ENCODE results near the gene ISG15.
"Not testable (repeated sequence)": the region's sequence is repeated elsewhere in the genome, so short reads cannot be mapped to it uniquely, and the experiment has no call there.

Gene ISG15

GRCh38 chr1:995665-996633, 17.3 kb upstream of the ISG15 start:
- DNase-seq (ENCODE audit: low spot score), result no peak

GRCh38 chr1:996851-997712, 16.2 kb upstream of the ISG15 start:
- no peak for DNase-seq (ENCODE audit: low spot score)

GRCh38 chr1:997713-997992, 15.6 kb upstream of the ISG15 start:
- no peak for DNase-seq (ENCODE audit: low spot score)

- DNase-seq (ENCODE audit: low spot score), result no peak
Measured at GRCh38 chr1:997993-998744, 15.1 kb upstream of the ISG15 start.

- no peak for DNase-seq (ENCODE audit: low spot score)
Measured at GRCh38 chr1:998745-998994, 14.6 kb upstream of the ISG15 start.

- DNase-seq (ENCODE audit: low spot score), result no peak
Measured at GRCh38 chr1:998995-999724, 14.1 kb upstream of the ISG15 start.

GRCh38 chr1:999725-1000356, 13.5 kb upstream of the ISG15 start, which contains the start of gene HES4:
TSS of gene HES4 (minus strand) at chr1:1000097. CDS start at chr1:999973, 124 bp downstream.
- DNase-seq (ENCODE audit: low spot score), result peak; percentile 94

- DNase-seq (ENCODE audit: low spot score), result peak; percentile 87
Measured at GRCh38 chr1:1000357-1001056, 12.8 kb upstream of the ISG15 start.

GRCh38 chr1:1001057-1001783, 12.1 kb upstream of the ISG15 start:
- DNase-seq (ENCODE audit: low spot score), result no peak

- no peak for DNase-seq (ENCODE audit: low spot score)
Measured at GRCh38 chr1:1003618-1004419, 9.5 kb upstream of the ISG15 start.

- DNase-seq (ENCODE audit: low spot score), result no peak
Measured at GRCh38 chr1:1004420-1004779, 8.9 kb upstream of the ISG15 start.

GRCh38 chr1:1004780-1005697, 8.3 kb upstream of the ISG15 start:
- no peak for DNase-seq (ENCODE audit: low spot score)

GRCh38 chr1:1005774-1006304, 7.5 kb upstream of the ISG15 start:
- DNase-seq (ENCODE audit: low spot score), result no peak

- DNase-seq (ENCODE audit: low spot score), result peak; percentile 93
Measured at GRCh38 chr1:1006305-1007159, 6.8 kb upstream of the ISG15 start.

GRCh38 chr1:1010131-1010530, 3.2 kb upstream of the ISG15 start:
- not testable (repeated sequence) for DNase-seq (ENCODE audit: low spot score)

GRCh38 chr1:1011396-1011949, 1.8 kb upstream of the ISG15 start:
- no peak for DNase-seq (ENCODE audit: low spot score)

- DNase-seq (ENCODE audit: low spot score), result not testable (repeated sequence)
Measured at GRCh38 chr1:1012736-1013104, 577 bp upstream of the ISG15 start.

Data from LoVo (cell line).